Esophagus squamous epithelium (tissue), 4 donors: ENCODE results near the gene RBMS3.

Experiments used
- POLR2A ChIP-seq, 4 donors: fragments of 450-650 bp; IDR thresholded peaks; one replicate each; pipeline ENCODE4 v1.6.1; 2017; ENCODE audit warnings: antibody characterized with exemption in 4 of 4, mild to moderate bottlenecking in 4 of 4, moderate library complexity in 3 of 4
- TF ChIP-seq, protein P1 (sequence below), 6 experiments: fragments of 450-650 bp in 4 of 6; fragments of 200-600 bp in 2 of 6; sonication (generic) in 2 of 6; IDR thresholded peaks; one replicate each; pipeline ENCODE4 v1.5.1; 2016 to 2019; ENCODE audit warnings: antibody characterized with exemption in 6 of 6, mild to moderate bottlenecking in 4 of 6, moderate library complexity in 4 of 6

DNA sequence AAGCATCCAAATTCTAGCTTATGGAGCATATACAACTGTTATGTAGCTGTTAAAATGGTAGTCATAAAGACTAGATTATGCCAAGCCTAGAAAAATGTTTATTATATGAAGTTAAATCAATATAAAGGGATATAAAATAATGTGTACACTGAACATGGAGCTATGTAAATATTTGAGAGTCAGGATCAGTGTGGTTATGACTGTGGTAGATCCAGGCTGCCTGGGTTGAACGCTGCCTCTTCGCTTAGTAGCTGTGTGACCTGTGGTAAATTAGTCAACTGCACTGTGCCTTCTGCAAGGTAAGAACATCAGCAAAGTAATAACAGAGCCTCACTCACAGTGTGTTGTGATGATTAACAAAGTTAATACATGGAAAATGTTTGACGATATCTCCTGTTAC, 212.2 kb downstream of the RBMS3 start:
- TF ChIP-seq, protein P1, sequence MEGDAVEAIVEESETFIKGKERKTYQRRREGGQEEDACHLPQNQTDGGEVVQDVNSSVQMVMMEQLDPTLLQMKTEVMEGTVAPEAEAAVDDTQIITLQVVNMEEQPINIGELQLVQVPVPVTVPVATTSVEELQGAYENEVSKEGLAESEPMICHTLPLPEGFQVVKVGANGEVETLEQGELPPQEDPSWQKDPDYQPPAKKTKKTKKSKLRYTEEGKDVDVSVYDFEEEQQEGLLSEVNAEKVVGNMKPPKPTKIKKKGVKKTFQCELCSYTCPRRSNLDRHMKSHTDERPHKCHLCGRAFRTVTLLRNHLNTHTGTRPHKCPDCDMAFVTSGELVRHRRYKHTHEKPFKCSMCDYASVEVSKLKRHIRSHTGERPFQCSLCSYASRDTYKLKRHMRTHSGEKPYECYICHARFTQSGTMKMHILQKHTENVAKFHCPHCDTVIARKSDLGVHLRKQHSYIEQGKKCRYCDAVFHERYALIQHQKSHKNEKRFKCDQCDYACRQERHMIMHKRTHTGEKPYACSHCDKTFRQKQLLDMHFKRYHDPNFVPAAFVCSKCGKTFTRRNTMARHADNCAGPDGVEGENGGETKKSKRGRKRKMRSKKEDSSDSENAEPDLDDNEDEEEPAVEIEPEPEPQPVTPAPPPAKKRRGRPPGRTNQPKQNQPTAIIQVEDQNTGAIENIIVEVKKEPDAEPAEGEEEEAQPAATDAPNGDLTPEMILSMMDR (IDR thresholded peaks at IDR 0.05) = no peak
- TF ChIP-seq POLR2A (IDR thresholded peaks at IDR 0.05) = no peak
